ENCODE results near the gene WHRN. TPM values are rescaled to one million over a fixed set of nuclear protein-coding genes. Genes with fewer than 3 reads are reported as not detected.

Gene WHRN
- total and polyA plus RNA-seq, 2 of the 13 experiments (the other 11 are each of a cell fraction or from before 2014, with no cell fraction given) = 2.3 to 5.3 TPM

DNA sequence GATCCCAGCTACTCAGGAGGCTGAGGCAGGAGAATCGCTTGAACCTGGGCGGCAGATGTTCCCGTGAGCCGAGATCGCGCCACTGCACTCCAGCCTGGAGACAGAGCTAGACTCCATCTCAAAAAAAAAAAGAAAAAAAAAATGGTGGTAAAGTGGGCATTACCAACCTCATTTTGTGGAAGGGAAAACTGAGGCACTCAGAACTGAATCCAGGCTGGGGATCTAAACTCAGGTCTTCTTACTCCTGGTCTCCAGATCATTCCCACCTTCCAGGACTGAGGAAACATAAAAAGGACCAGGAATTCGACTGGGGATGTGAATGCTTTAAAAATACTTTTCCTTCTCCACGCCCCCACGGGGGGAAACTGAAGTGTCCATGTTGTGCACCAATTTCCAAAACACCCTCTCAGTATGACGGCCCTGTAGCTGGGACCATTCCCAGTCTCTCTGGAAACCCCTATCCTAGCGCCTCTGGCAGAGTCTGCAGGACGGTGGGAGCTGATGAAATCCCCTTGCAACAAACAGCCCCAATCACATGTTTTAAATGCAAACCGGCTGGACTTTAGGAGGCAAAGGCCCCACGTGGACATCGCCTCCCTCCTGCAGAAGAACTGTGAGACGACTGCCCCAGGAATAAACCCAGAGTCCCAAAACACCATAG, 108.6 kb downstream of the WHRN start (continued):
- TF ChIP-seq ZNF292 (CRISPR knock-in tag; IDR thresholded peaks at IDR 0.05; ENCODE audit: borderline replicate concordance, low read depth) (no peak), CEBPB (IDR thresholded peaks at IDR 0.05; ENCODE audit: borderline replicate concordance, low read depth, low read length) (peak; percentile 78), ZNF619 (CRISPR knock-in tag; IDR thresholded peaks at IDR 0.05) (no peak), ZNF737 (CRISPR knock-in tag; IDR thresholded peaks at IDR 0.05; ENCODE audit: borderline replicate concordance) (no peak), GATAD2A (CRISPR knock-in tag; IDR thresholded peaks at IDR 0.05) (peak; percentile 60), SALL1 (CRISPR knock-in tag; IDR thresholded peaks at IDR 0.05) (peak; percentile 19; the same call in 1 of the 2 replicates), ZNF616 (CRISPR knock-in tag; IDR thresholded peaks at IDR 0.05; ENCODE audit: low read depth) (no peak), ZNF678 (CRISPR knock-in tag; IDR thresholded peaks at IDR 0.05) (no peak), ZNF431 (CRISPR knock-in tag; IDR thresholded peaks at IDR 0.05; ENCODE audit: borderline replicate concordance, low read depth) (no peak), ZNF773 (CRISPR knock-in tag; IDR thresholded peaks at IDR 0.05; ENCODE audit: borderline replicate concordance) (no peak), PLRG1 (conservative IDR thresholded peaks at IDR 0.05) (no peak), KLF6 (CRISPR knock-in tag; IDR thresholded peaks at IDR 0.05) (no peak), YEATS4 (CRISPR knock-in tag; IDR thresholded peaks at IDR 0.05; ENCODE audit: borderline replicate concordance) (peak; percentile 21; the same call in 1 of the 2 replicates), ZNF639 (CRISPR knock-in tag; conservative IDR thresholded peaks at IDR 0.05) (no peak), FOXO4 (CRISPR knock-in tag; conservative IDR thresholded peaks at IDR 0.05) (no peak), PHF20 (CRISPR knock-in tag; IDR thresholded peaks at IDR 0.05) (no peak), ZNF296 (CRISPR knock-in tag; conservative IDR thresholded peaks at IDR 0.05) (no peak), ZNF263 (CRISPR knock-in tag; IDR thresholded peaks at IDR 0.05) (no peak)
- TF ChIP-seq, protein P1, sequence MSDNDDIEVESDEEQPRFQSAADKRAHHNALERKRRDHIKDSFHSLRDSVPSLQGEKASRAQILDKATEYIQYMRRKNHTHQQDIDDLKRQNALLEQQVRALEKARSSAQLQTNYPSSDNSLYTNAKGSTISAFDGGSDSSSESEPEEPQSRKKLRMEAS (IDR thresholded peaks at IDR 0.05) = peak; percentile 44; the same call in 1 of the 2 replicates
- TF ChIP-seq, protein P2, sequence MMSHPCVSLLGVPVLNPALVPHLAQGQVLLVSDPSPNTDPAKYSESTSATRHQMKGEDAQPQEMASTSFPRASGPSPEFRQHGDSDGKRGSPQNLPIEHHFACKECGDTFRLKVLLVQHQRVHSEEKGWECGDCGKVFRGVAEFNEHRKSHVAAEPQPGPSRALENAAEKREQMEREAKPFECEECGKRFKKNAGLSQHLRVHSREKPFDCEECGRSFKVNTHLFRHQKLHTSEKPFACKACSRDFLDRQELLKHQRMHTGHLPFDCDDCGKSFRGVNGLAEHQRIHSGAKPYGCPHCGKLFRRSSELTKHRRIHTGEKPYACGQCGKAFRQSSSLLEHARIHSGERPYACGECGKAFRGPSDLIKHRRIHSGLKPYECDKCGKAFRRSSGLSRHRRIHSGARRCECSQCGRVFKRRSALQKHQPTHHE (CRISPR knock-in tag; IDR thresholded peaks at IDR 0.05; ENCODE audit: borderline replicate concordance) = no peak
- TF ChIP-seq, protein P3, sequence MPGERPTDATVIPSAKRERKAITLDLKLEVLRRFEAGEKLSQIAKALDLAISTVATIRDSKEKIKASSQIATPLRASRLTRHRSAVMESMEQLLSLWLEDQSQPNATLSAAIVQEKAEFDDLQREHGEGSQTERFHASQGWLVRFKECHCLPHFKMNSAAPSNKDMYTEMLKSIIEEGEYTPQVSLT (CRISPR knock-in tag; IDR thresholded peaks at IDR 0.05; ENCODE audit: borderline replicate concordance, low read depth) = no peak
- TF ChIP-seq, protein P4, sequence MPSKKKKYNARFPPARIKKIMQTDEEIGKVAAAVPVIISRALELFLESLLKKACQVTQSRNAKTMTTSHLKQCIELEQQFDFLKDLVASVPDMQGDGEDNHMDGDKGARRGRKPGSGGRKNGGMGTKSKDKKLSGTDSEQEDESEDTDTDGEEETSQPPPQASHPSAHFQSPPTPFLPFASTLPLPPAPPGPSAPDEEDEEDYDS (CRISPR knock-in tag; IDR thresholded peaks at IDR 0.05) = no peak
- TF ChIP-seq, protein P5, sequence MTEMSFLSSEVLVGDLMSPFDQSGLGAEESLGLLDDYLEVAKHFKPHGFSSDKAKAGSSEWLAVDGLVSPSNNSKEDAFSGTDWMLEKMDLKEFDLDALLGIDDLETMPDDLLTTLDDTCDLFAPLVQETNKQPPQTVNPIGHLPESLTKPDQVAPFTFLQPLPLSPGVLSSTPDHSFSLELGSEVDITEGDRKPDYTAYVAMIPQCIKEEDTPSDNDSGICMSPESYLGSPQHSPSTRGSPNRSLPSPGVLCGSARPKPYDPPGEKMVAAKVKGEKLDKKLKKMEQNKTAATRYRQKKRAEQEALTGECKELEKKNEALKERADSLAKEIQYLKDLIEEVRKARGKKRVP (CRISPR knock-in tag; IDR thresholded peaks at IDR 0.05) = peak in 1 of 2 experiments; percentile 99; a peak in 2 of 4 replicates

All from HepG2 (cell line).